ENCODE data around the gene MAD1L1.

Gene MAD1L1

DNA sequence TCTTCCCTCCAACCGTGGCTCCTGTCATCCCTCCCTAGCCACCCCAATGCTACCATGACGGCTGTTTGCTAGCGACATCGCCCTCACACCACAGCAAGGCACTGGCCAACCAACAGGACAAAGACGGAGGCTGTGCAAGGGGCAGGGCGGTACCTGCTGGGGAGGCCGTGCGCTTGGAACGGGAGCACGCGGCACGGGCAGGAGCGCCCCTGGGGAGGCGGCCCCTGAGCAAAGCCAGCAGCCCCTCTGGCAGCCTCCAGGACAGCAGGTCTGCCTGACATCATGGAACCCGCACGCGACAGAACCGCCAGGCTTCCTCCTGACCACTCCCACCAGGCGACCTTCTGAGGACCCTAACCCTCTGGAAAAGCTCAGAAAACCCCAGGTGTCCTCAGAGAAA, 12.7 kb downstream of the MAD1L1 start:
- no peak for ATAC-seq
- no peak for TF ChIP-seq ISL1 (CRISPR knock-in tag; IDR thresholded peaks at IDR 0.05)

DNA sequence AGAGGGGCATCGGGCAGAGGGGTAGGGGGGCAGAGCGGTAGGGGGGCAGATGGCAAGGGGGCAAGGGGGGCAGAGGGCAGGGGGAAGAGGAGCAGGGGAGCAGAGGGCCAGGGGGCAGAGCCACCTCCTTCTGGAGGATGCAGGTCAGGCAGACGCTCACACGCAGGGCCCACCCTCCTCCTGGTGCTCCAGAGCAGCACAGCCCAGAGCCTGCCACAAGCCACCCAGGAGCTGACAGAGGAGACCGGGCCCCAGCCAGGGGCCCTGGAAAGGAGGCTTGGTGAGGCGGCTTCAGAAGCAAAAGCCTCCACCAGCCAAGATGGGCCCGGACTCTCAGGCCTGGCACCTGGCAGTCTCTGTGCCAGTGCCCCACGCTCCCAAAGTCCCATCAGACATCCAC, 13.1 kb downstream of the MAD1L1 start:
- TF ChIP-seq TCF4 (CRISPR knock-in tag; IDR thresholded peaks at IDR 0.05; ENCODE audit: borderline replicate concordance) (no peak), OSR1 (CRISPR knock-in tag; IDR thresholded peaks at IDR 0.05) (no peak), RARB (CRISPR knock-in tag; IDR thresholded peaks at IDR 0.05) (no peak), ESRRG (CRISPR knock-in tag; IDR thresholded peaks at IDR 0.05) (no peak), CSDC2 (CRISPR knock-in tag; IDR thresholded peaks at IDR 0.05) (no peak), ZNF8 (CRISPR knock-in tag; IDR thresholded peaks at IDR 0.05) (no peak), BACH2 (CRISPR knock-in tag; IDR thresholded peaks at IDR 0.05; ENCODE audit: borderline replicate concordance) (no peak), ARNTL (CRISPR knock-in tag; IDR thresholded peaks at IDR 0.05; ENCODE audit: borderline replicate concordance, low read depth) (no peak), GLIS3 (CRISPR knock-in tag; IDR thresholded peaks at IDR 0.05) (no peak), TOX (CRISPR knock-in tag; IDR thresholded peaks at IDR 0.05; ENCODE audit: borderline replicate concordance) (no peak), ZFP3 (CRISPR knock-in tag; IDR thresholded peaks at IDR 0.05) (no peak), ZNF70 (CRISPR knock-in tag; IDR thresholded peaks at IDR 0.05) (no peak), PPARA (CRISPR knock-in tag; IDR thresholded peaks at IDR 0.05; ENCODE audit: borderline replicate concordance) (no peak), ZC3H10 (CRISPR knock-in tag; IDR thresholded peaks at IDR 0.05) (no peak), ZNF565 (CRISPR knock-in tag; conservative IDR thresholded peaks at IDR 0.05; ENCODE audit: low read depth) (no peak), ISL1 (CRISPR knock-in tag; IDR thresholded peaks at IDR 0.05) (no peak)
- TF ChIP-seq, protein P1, sequence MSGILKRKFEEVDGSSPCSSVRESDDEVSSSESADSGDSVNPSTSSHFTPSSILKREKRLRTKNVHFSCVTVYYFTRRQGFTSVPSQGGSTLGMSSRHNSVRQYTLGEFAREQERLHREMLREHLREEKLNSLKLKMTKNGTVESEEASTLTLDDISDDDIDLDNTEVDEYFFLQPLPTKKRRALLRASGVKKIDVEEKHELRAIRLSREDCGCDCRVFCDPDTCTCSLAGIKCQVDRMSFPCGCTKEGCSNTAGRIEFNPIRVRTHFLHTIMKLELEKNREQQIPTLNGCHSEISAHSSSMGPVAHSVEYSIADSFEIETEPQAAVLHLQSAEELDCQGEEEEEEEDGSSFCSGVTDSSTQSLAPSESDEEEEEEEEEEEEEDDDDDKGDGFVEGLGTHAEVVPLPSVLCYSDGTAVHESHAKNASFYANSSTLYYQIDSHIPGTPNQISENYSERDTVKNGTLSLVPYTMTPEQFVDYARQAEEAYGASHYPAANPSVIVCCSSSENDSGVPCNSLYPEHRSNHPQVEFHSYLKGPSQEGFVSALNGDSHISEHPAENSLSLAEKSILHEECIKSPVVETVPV (CRISPR knock-in tag; IDR thresholded peaks at IDR 0.05), result no peak
- TF ChIP-seq, protein P2, sequence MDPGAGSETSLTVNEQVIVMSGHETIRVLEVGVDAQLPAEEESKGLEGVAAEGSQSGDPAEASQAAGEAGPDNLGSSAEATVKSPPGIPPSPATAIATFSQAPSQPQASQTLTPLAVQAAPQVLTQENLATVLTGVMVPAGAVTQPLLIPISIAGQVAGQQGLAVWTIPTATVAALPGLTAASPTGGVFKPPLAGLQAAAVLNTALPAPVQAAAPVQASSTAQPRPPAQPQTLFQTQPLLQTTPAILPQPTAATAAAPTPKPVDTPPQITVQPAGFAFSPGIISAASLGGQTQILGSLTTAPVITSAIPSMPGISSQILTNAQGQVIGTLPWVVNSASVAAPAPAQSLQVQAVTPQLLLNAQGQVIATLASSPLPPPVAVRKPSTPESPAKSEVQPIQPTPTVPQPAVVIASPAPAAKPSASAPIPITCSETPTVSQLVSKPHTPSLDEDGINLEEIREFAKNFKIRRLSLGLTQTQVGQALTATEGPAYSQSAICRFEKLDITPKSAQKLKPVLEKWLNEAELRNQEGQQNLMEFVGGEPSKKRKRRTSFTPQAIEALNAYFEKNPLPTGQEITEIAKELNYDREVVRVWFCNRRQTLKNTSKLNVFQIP (CRISPR knock-in tag; IDR thresholded peaks at IDR 0.05; ENCODE audit: borderline replicate concordance, low read depth), result no peak
- no peak for ATAC-seq

DNA sequence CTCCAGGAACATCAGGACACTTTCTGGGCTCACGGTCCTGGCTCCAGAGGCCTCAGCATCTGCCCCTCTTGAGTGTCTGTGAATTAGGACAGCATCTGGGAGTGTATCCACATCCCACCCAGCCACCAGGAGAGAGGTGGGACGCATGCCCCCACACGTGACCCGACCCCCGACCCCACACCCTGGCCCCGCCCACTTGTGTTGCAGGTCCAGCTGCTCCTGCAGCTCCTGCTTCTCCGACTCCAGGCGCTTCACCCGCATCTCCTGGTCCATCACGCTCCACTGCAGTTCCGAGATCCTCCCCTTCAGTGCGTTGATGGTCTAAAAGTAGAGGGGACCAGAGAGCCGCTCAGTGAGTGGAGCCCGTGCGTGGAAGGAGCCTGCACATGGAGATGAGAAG, 13.6 kb downstream of the MAD1L1 start:
- ATAC-seq, result no peak
- TF ChIP-seq, protein P3, sequence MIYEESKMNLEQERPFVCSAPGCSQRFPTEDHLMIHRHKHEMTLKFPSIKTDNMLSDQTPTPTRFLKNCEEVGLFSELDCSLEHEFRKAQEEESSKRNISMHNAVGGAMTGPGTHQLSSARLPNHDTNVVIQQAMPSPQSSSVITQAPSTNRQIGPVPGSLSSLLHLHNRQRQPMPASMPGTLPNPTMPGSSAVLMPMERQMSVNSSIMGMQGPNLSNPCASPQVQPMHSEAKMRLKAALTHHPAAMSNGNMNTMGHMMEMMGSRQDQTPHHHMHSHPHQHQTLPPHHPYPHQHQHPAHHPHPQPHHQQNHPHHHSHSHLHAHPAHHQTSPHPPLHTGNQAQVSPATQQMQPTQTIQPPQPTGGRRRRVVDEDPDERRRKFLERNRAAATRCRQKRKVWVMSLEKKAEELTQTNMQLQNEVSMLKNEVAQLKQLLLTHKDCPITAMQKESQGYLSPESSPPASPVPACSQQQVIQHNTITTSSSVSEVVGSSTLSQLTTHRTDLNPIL (CRISPR knock-in tag; IDR thresholded peaks at IDR 0.05; ENCODE audit: low read depth), result no peak
- TF ChIP-seq ZNF8 (CRISPR knock-in tag; IDR thresholded peaks at IDR 0.05), result no peak
- no peak for TF ChIP-seq ARNTL (CRISPR knock-in tag; IDR thresholded peaks at IDR 0.05; ENCODE audit: borderline replicate concordance, low read depth)
- TF ChIP-seq, protein P1 (CRISPR knock-in tag; IDR thresholded peaks at IDR 0.05), result no peak
- TF ChIP-seq, protein P2 (CRISPR knock-in tag; IDR thresholded peaks at IDR 0.05; ENCODE audit: borderline replicate concordance, low read depth), result no peak
- TF ChIP-seq SNAI2 (CRISPR knock-in tag; IDR thresholded peaks at IDR 0.05), result no peak
- TF ChIP-seq ESRRG (CRISPR knock-in tag; IDR thresholded peaks at IDR 0.05), result no peak
- TF ChIP-seq CSDC2 (CRISPR knock-in tag; IDR thresholded peaks at IDR 0.05), result no peak
- no peak for TF ChIP-seq ISL1 (CRISPR knock-in tag; IDR thresholded peaks at IDR 0.05)
- TF ChIP-seq ZFP3 (CRISPR knock-in tag; IDR thresholded peaks at IDR 0.05), result no peak
- no peak for TF ChIP-seq ZNF565 (CRISPR knock-in tag; conservative IDR thresholded peaks at IDR 0.05; ENCODE audit: low read depth)
- TF ChIP-seq ZFP30 (CRISPR knock-in tag; IDR thresholded peaks at IDR 0.05), result no peak
- no peak for TF ChIP-seq ZNF70 (CRISPR knock-in tag; IDR thresholded peaks at IDR 0.05)
- no peak for TF ChIP-seq PPARA (CRISPR knock-in tag; IDR thresholded peaks at IDR 0.05; ENCODE audit: borderline replicate concordance)
- no peak for TF ChIP-seq ZC3H10 (CRISPR knock-in tag; IDR thresholded peaks at IDR 0.05)

DNA sequence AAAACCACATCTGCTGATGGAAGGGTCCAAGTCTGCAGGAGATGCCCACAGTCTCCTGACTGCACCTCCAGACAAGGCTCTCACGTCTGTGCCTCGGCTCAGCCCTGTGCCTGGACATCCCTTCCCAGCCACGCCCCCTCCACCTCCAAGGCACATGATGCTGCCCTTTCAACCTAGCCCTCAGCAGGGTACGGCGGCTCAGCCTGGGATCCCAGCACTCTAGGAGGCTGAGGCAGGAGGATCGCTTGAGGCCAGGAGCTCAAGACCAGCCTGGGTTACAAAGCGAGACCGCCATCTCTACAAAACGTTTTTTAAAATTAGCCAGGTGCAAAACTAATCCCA, 14.3 kb downstream of the MAD1L1 start:
- ATAC-seq, result no peak
- TF ChIP-seq, protein P4, sequence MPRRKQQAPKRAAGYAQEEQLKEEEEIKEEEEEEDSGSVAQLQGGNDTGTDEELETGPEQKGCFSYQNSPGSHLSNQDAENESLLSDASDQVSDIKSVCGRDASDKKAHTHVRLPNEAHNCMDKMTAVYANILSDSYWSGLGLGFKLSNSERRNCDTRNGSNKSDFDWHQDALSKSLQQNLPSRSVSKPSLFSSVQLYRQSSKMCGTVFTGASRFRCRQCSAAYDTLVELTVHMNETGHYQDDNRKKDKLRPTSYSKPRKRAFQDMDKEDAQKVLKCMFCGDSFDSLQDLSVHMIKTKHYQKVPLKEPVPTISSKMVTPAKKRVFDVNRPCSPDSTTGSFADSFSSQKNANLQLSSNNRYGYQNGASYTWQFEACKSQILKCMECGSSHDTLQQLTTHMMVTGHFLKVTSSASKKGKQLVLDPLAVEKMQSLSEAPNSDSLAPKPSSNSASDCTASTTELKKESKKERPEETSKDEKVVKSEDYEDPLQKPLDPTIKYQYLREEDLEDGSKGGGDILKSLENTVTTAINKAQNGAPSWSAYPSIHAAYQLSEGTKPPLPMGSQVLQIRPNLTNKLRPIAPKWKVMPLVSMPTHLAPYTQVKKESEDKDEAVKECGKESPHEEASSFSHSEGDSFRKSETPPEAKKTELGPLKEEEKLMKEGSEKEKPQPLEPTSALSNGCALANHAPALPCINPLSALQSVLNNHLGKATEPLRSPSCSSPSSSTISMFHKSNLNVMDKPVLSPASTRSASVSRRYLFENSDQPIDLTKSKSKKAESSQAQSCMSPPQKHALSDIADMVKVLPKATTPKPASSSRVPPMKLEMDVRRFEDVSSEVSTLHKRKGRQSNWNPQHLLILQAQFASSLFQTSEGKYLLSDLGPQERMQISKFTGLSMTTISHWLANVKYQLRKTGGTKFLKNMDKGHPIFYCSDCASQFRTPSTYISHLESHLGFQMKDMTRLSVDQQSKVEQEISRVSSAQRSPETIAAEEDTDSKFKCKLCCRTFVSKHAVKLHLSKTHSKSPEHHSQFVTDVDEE (CRISPR knock-in tag; IDR thresholded peaks at IDR 0.05), result no peak
- no peak for TF ChIP-seq ZNF70 (CRISPR knock-in tag; IDR thresholded peaks at IDR 0.05)
- TF ChIP-seq CSDC2 (CRISPR knock-in tag; IDR thresholded peaks at IDR 0.05), result no peak
- TF ChIP-seq ZNF565 (CRISPR knock-in tag; conservative IDR thresholded peaks at IDR 0.05; ENCODE audit: low read depth), result no peak
- TF ChIP-seq ARNTL (CRISPR knock-in tag; IDR thresholded peaks at IDR 0.05; ENCODE audit: borderline replicate concordance, low read depth), result no peak
- no peak for TF ChIP-seq GLIS3 (CRISPR knock-in tag; IDR thresholded peaks at IDR 0.05)
- TF ChIP-seq ZFP30 (CRISPR knock-in tag; IDR thresholded peaks at IDR 0.05), result no peak
- no peak for TF ChIP-seq BACH2 (CRISPR knock-in tag; IDR thresholded peaks at IDR 0.05; ENCODE audit: borderline replicate concordance)
- no peak for TF ChIP-seq ZNF8 (CRISPR knock-in tag; IDR thresholded peaks at IDR 0.05)
- TF ChIP-seq, protein P2 (CRISPR knock-in tag; IDR thresholded peaks at IDR 0.05; ENCODE audit: borderline replicate concordance, low read depth), result no peak
- TF ChIP-seq SNAI2 (CRISPR knock-in tag; IDR thresholded peaks at IDR 0.05), result no peak
- TF ChIP-seq ISL1 (CRISPR knock-in tag; IDR thresholded peaks at IDR 0.05), result no peak

Data from SK-N-SH treated with all-trans-retinoic acid at 6 μM for 48 hours (cell line).